OCI-LY1 (cell line): ENCODE data around the gene IFI30.
"Not testable (repeated sequence)": the region's sequence is repeated elsewhere in the genome, so short reads cannot be mapped to it uniquely, and the experiment has no call there.

Experiments used
- H2AFZ ChIP-seq: fragments of 200-600 bp; sonication (generic), shearing (Covaris generic); 2 replicates; pipeline ENCODE4 v1.6.0; 2014; ENCODE audit warnings: antibody characterized with exemption, mild to moderate bottlenecking, low read length
- H3F3A ChIP-seq: fragments of 200-600 bp; sonication (generic), shearing (Covaris generic); 2 replicates; pipeline ENCODE4 v1.6.0; 2014; ENCODE audit warnings: mild to moderate bottlenecking, antibody characterized with exemption, low read length, moderate library complexity; ENCODE audit not compliant: insufficient read depth
- H3K27ac ChIP-seq: fragments of 200-600 bp; sonication (generic); 2 replicates; pipeline ENCODE4 v1.5.1; 2014; ENCODE audit warnings: low read length, mixed run types, mild to moderate bottlenecking, low read depth; ENCODE audit not compliant: poor library complexity, severe bottlenecking
- H3K27me3 ChIP-seq: fragments of 200-600 bp; sonication (generic); 2 replicates; pipeline ENCODE4 v1.6.0; 2014; ENCODE audit warnings: antibody characterized with exemption, mild to moderate bottlenecking, low read length, moderate library complexity; ENCODE audit not compliant: insufficient read depth
- H3K36me3 ChIP-seq: fragments of 200-600 bp; sonication (generic); 2 replicates; pipeline ENCODE4 v1.6.1; 2014; ENCODE audit warnings: mild to moderate bottlenecking, antibody characterized with exemption, low read length, moderate library complexity, mixed read lengths; ENCODE audit not compliant: insufficient read depth
- H3K4me1 ChIP-seq: fragments of 200-600 bp; sonication (generic); 2 replicates; pipeline ENCODE4 v1.5.1; 2014; ENCODE audit warnings: mild to moderate bottlenecking, low read length, moderate library complexity; ENCODE audit not compliant: insufficient read depth, severe bottlenecking
- H3K4me2 ChIP-seq: fragments of 200-600 bp; sonication (generic), shearing (Covaris generic); 2 replicates; pipeline ENCODE4 v1.6.1; 2014; ENCODE audit warnings: low read length
- H3K4me3 ChIP-seq: fragments of 200-600 bp; sonication (generic); 2 replicates; pipeline ENCODE4 v1.5.1; 2014; ENCODE audit warnings: low read length, low read depth, mild to moderate bottlenecking, mixed read lengths; ENCODE audit not compliant: poor library complexity, severe bottlenecking
- H3K79me2 ChIP-seq: fragments of 200-600 bp; shearing (Covaris generic); 2 replicates; pipeline ENCODE4 v1.6.1; 2016; ENCODE audit warnings: mixed run types, low read length, mixed read lengths; ENCODE audit not compliant: insufficient read depth
- H3K9ac ChIP-seq: fragments of 200-600 bp; sonication (generic), shearing (Covaris generic); 2 replicates; pipeline ENCODE4 v1.6.1; 2014; ENCODE audit warnings: mild to moderate bottlenecking, low read length, mixed read lengths
- H3K9me2 ChIP-seq: fragments of 200-600 bp; sonication (generic), shearing (Covaris generic); 2 replicates; pipeline ENCODE4 v1.6.1; 2014; ENCODE audit warnings: low read depth, mild to moderate bottlenecking, low read length, mixed read lengths
- H3K9me3 ChIP-seq: fragments of 200-600 bp; shearing (Covaris generic); 2 replicates; pipeline ENCODE4 v1.6.1; 2014; ENCODE audit warnings: low read length, mixed read lengths
- H4K20me1 ChIP-seq: fragments of 200-600 bp; sonication (generic), shearing (Covaris generic); 2 replicates; pipeline ENCODE4 v1.6.0; 2016; ENCODE audit warnings: mild to moderate bottlenecking, low read length; ENCODE audit not compliant: insufficient read depth
- CTCF ChIP-seq: fragments of 200-600 bp; sonication (generic), shearing (Covaris generic); IDR thresholded peaks from 2 replicates; pipeline ENCODE4 v1.5.1; 2017; ENCODE audit warnings: mild to moderate bottlenecking, antibody characterized with exemption, low read length, moderate library complexity, mixed read lengths
- EZH2 ChIP-seq: fragments of 200-600 bp; sonication (generic), shearing (Covaris generic); IDR thresholded peaks from 2 replicates; pipeline ENCODE4 v1.8.0; 2017; ENCODE audit warnings: borderline replicate concordance, mixed run types, mild to moderate bottlenecking, antibody characterized with exemption, low read length, moderate library complexity, mixed read lengths

IFI30 gene

GRCh38 chr19:18156841-18157464 lies 16.7 kb upstream of the IFI30 start:
- no peak for TF ChIP-seq EZH2
- TF ChIP-seq CTCF: no peak
- H2AFZ ChIP-seq: no peak overlapping the region
- no peak overlapping the region; the same call in 1 of the 2 replicates for H3K9ac ChIP-seq
- H3K4me3 ChIP-seq: no peak overlapping the region
- no peaks in the 10 kb centered on the region for H3F3A ChIP-seq
- peak overlapping the region; percentile 65 for H3K27ac ChIP-seq
- H3K9me2 ChIP-seq: no peaks in the 10 kb centered on the region
- H3K27me3 ChIP-seq: no peaks in the 10 kb centered on the region
- H3K4me1 ChIP-seq: peaks cover 51% of the 10 kb centered on the region
- H3K79me2 ChIP-seq: no peaks in the 10 kb centered on the region
- no peaks in the 10 kb centered on the region for H3K9me3 ChIP-seq
- peak overlapping the region; percentile 14; the same call in 1 of the 2 replicates for H3K4me2 ChIP-seq
- H4K20me1 ChIP-seq: no peaks in the 10 kb centered on the region
- H3K36me3 ChIP-seq: peaks cover 13% of the 10 kb centered on the region; the same call in 1 of the 2 replicates

GRCh38 chr19:18157465-18158063 lies 16.0 kb upstream of the IFI30 start:
- Histone ChIP-seq H3K4me2 (peak overlapping the region; percentile 14; the same call in 1 of the 2 replicates), H3K9me2 (no peaks in the 10 kb centered on the region), H2AFZ (no peak overlapping the region), H4K20me1 (no peaks in the 10 kb centered on the region), H3K27ac (peak overlapping the region; percentile 65), H3K79me2 (no peaks in the 10 kb centered on the region), H3K36me3 (peaks cover 19% of the 10 kb centered on the region; the same call in 1 of the 2 replicates), H3F3A (no peaks in the 10 kb centered on the region), H3K9ac (no peak overlapping the region; the same call in 1 of the 2 replicates), H3K9me3 (no peaks in the 10 kb centered on the region), H3K4me3 (no peak overlapping the region), H3K4me1 (peaks cover 51% of the 10 kb centered on the region), H3K27me3 (no peaks in the 10 kb centered on the region)
- no peak for TF ChIP-seq EZH2
- no peak for TF ChIP-seq CTCF

- H4K20me1 ChIP-seq: no peaks in the 10 kb centered on the region
- no peaks in the 10 kb centered on the region for H3K9me3 ChIP-seq
- no peaks in the 10 kb centered on the region for H3F3A ChIP-seq
- TF ChIP-seq EZH2 (no peak), CTCF (no peak)
- H3K9me2 ChIP-seq: no peaks in the 10 kb centered on the region
- peaks cover 27% of the 10 kb centered on the region; the same call in 1 of the 2 replicates for H3K36me3 ChIP-seq
- H3K9ac ChIP-seq: no peak overlapping the region
- H3K27me3 ChIP-seq: no peaks in the 10 kb centered on the region
- no peak overlapping the region for H3K4me3 ChIP-seq
- H3K4me2 ChIP-seq: no peak overlapping the region
- H3K4me1 ChIP-seq: peaks cover 51% of the 10 kb centered on the region
- no peak overlapping the region for H2AFZ ChIP-seq
- peak overlapping the region; percentile 65 for H3K27ac ChIP-seq
- H3K79me2 ChIP-seq: no peaks in the 10 kb centered on the region
These were observed 15.1 kb upstream of the IFI30 start for GRCh38 chr19:18158467-18158866.

DNA sequence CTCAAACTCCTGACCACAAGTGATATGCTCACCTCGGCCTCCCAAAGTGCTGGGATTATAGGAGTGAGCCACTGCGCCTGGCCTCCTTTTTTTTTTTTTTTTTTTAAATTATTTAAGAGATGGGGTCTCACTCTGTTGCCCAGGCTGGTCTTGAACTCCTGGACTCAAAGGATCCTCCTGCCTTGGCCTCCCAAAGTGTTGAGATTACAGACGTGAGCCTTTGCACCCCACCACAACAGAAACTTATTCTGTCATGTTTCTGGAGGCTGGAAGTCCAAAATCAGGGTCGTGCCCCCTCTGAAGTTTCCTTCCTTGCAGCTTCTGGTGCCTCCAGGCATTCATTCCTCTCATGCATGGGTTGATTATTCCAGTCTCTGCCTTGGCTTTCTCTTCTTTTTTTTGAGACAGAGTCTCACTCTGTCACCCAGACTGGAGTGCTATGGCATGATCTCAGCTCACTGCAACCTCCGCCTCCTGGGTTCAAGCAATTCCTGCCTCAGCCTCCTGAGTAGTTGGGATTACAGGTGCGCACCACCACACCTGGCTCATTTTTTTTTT lies 14.5 kb upstream of the IFI30 start:
- not testable (repeated sequence) for H3K9me3 ChIP-seq, H3K9me2 ChIP-seq, H3F3A ChIP-seq, H4K20me1 ChIP-seq, H3K79me2 ChIP-seq, H2AFZ ChIP-seq, H3K27me3 ChIP-seq, H3K4me3 ChIP-seq, H3K4me2 ChIP-seq, H3K27ac ChIP-seq, H3K9ac ChIP-seq
- H3K36me3 ChIP-seq: peaks cover 30% of the 10 kb centered on the region; the same call in 1 of the 2 replicates
- H3K4me1 ChIP-seq: peaks cover 46% of the 10 kb centered on the region
